GM21825 (cell line): Measurements from ENCODE around the gene SAMD4B.
"Not testable (repeated sequence)": the region's sequence is repeated elsewhere in the genome, so short reads cannot be mapped to it uniquely, and the experiment has no call there.

Experiments
- ATAC-seq: cut with Tn5 transposase; IDR thresholded peaks from one replicate; pipeline ENCODE4 v1.9.1; 2021; ENCODE audit warnings: mild to moderate bottlenecking, moderate library complexity; ENCODE audit not compliant: unreplicated experiment

SAMD4B gene

DNA sequence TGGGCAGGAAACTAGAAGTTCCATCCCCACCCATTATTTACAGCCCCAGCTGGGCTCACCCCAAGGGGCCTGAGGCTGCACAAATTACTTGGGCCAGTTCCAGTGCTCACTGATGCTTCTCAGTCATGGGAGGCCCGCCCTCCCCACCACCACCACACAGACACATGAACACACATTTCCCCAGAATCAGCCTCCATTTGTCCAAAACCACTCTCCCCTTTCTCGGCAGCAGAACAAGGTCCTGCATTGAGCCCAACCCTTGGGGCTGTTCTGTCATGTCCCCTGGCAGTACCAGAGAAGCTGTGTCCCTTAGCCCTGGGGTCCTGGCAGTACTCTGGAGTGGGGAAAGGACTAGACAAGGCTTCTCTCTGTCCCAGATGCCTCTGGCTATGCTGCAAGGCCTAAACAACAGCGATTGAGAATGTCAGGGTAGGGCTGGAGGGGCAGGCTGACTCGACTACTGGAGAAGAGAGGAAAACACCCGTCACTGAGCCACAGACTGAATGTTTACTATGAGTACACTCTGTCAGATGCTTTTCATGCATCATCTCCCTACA lies 21.8 kb downstream of the SAMD4B start:
- ATAC-seq: no peak

DNA sequence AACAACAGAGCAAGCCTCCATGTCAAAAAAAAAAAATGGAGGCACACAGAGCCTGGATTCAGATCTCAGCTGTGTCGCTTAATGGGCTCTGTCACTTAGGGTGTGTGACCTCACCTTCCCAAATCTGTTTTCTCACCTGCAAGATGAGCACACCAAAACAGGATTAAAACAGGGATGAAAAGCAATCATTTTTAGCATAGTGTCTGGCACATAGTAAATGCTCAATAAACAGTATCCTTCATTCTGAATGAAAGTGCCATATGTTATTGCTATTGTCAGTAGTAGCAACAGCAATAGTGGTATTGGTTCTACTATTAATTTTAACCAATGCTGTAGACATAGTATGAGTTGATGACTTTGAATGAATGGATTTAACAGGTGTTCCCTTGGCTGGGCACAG lies 23.3 kb downstream of the SAMD4B start:
- no peak for ATAC-seq

DNA sequence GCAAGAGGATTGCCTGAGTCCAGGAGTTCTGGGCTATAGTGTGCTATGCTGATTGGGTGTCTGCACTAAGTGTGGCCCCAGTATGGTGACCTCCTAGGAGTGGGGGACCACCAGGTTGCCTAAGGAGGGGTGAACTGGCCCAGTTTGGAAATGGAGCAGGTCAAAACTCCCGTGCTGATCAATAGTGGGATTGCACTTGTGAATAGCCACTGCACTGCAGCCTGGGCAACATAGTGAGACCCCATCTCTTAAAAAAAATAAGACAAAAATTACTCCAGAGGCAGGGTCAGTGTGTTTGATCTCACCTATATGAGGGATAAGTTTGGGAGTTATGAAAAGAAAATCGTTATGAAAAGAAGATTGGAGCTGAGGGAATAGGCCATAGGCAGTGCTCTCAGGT lies 27.0 kb downstream of the SAMD4B start:
- no peak for ATAC-seq

DNA sequence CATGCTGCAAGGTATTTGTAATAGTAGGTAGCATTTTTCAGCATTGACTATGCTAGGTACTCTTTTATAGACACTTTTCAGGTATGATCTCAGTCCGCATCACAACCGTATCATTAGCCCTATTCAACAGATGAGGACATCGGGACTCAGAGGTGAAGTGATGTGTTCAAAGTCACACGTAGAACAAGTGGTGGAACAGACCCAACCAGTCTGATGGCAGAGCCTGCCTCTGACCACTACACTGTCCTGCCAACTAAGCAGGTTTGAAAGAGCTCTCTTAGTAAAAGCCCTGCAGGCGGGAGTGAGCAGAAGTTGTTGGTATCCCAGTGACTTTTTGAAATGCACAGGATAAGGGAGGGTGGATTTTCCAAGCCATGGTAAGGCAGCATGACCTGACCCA lies 28.5 kb downstream of the SAMD4B start:
- no peak for ATAC-seq

DNA sequence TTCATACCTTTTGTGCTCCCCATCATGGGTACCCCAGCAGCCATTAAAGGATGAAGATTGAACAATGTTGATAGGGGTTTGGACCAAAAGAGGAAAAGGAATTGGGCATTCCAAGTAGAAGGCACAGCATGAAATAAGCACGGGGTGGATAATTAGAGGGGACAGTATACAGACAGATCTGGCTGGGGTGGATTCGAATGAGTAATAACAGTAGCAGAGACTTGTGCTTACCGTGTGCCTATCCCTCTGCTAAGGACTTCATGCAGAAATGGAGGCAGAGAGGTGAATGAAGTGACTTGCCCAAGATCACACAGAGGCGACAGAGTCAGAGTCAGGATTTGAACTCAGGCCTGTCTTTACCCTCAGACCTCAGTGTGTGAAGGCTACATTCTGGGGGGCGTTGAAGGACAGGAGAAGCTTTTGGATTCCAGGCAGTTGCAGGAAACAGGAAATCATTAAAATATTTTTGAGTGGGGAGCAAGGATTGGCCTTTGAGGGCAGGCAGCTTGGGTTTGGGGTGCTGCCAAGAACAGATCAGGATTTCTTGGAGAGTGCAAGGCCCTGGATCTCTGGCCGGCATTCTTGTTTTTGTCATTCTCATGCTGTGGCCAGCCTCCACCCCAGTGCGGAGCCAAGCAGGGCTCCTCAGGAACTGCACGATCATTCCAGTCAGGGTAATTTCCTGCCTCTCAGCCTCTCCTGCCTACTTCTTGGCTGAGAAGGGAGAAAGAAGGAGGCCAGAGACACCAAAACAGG lies 30.0 kb downstream of the SAMD4B start:
- ATAC-seq: no peak

DNA sequence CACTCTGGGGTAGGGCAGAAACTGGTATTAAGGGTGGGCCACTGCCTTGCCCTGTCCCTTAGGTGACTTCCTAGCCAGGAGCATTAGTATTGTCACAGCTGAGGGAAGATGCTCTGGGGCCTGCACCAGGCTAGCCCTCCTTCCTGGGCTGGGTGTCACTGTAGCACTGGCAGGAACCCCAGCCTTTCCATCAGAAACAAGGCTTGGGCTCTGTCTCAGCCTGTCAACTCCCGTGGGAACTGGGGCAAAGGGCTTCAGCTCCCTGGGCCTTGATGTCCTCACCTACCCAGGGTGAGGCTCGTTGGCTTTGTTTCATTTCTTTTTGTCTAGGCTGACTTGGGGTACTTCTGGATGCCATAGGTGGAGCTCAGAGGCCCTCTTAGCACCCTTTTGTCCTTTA lies 30.7 kb downstream of the SAMD4B start:
- ATAC-seq: no peak

DNA sequence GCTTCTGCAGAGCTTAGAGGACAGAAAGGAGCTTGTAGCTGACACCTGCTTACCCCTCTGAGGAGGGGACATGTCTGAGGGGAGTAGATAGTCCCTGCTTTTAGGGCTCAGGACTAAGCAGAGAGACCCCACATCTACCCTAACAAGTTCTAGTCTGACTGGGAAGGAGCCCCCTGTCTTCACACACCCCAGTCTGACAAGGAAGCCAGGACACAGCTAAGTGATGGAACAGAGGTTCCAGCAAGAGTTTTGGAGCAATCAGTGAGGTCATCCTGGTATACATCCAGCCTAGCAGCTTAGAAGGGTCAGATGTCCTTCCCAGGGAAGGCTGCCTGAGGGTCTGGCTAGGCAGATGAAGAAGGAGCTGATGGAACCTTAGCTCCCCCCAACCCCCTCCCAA lies 33.7 kb downstream of the SAMD4B start:
- no peak for ATAC-seq

DNA sequence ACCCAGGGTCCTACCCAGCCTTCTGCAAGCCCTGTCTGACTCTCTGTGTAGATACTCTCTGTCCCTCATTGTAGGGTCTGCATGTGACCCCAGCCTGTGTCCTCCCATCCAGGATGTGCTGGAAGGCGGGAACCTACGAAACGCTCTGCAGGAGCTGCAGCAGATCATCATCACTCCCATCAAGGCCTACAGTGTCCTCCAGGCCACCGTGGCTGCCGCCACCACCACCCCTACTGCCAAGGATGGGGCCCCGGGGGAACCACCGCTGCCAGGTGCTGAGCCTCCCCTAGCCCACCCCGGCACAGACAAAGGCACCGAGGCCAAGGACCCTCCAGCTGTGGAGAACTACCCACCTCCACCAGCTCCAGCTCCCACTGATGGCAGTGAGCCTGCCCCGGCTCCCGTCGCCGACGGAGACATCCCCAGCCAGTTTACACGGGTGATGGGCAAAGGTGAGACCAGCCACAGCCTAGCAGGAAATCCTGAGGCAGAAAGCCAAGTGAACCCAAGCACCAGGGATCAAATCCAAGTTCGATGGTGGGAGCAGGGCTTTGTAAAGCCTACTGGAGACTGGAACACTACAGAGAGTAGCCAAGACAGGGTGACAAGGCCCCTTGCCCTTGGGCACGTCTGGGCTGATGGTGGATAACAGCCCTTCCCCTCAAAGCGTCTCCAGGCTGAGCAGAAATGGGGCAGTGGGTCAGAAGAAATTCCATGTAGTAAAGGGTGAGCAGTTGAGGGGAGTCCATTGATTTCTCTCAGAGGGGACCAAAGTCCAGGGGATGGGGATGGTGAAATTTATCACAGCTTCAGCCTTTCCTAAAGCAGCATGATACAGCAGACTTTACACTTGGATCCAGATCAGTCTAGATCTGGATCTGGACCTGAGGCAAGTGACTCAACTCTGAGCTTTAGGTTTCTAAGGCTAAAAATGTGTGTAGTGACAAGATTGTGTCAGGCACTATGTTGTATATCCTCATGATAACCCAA lies 35.4 kb downstream of the SAMD4B start:
- no peak for ATAC-seq

DNA sequence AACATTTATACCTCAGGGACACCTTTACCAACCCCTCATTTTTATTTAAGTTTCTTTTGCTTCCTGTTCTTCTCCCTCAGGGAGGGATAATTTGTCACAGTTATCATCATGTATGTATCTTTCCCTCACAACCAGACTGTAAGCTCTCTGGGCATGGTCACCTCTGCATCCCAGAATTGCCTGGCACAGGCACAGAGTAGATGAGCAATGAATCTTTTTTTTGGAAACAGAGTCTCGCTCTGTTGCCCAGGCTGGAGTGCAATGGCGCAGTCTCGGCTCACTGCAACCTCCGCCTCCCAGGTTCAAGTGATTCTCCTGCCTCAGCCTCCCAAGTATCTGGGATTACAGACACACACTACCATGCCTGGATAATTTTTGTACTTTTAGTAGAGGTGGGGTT lies 37.1 kb downstream of the SAMD4B start:
- ATAC-seq: not testable (repeated sequence)

DNA sequence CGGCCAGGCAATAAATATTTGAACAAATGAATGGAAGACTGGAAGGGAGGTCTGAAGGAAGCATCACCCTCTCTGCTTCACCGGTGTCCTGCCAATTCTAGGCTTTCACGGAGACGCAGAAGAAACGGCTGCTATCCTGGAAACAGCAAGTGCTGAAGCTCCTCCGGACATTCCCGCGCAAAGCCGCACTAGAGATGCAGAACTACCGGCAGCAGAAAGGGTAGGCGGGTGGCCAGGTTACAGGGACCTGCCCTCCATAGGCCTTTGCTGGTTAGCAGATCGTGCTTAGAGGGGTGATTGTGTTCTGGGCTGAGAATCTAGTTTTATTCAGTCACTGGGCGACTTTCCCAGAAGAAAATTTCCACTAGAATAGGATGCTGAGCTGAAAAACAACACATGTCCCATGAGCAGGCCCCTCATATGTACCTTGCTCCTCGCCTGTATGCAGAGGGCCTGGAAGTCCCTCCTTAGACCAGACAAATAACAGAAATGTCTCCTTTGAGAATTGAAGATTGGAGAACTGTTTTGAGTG lies 37.7 kb downstream of the SAMD4B start:
- ATAC-seq: no peak

DNA sequence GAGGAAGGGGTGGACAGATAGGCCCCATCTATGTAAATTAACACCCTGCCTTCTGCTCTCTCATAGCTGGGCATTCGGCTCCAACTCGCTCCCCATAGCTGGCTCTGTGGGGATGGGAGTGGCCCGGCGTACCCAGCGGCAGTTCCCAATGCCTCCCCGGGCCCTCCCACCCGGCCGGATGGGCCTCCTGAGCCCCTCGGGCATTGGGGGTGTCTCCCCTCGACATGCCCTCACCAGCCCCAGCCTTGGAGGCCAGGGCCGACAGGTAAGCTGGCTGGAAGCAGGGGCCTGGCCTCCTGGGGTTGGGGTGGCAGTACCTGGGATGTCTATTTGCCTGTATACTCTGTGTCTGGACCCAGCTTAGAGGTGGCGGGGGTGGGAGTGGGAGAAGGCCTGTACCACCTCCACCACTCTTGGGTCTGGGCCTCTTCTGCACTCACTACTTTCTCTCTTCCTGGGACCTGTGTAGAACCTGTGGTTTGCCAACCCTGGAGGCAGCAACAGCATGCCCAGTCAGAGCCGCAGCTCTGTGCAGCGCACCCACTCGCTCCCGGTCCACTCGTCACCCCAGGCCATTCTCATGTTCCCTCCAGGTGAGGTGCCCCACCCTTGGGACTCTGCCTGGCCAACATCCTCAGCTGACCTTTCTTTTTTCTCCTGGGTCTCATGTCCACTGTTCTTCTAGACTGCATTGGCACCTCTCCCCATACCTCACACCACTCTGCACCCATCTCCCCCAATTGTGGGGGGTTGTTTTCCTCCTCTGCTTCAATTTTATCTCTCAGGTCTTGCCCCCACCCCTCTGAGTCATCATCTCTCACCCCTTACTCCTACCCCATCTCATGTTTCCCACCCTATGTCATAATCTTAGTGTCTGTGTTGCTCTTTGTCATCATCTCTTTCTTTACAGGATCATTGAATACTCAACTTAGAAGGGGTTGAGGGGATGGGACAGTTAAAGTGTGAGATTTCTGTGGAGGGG lies 38.6 kb downstream of the SAMD4B start:
- no peak for ATAC-seq

DNA sequence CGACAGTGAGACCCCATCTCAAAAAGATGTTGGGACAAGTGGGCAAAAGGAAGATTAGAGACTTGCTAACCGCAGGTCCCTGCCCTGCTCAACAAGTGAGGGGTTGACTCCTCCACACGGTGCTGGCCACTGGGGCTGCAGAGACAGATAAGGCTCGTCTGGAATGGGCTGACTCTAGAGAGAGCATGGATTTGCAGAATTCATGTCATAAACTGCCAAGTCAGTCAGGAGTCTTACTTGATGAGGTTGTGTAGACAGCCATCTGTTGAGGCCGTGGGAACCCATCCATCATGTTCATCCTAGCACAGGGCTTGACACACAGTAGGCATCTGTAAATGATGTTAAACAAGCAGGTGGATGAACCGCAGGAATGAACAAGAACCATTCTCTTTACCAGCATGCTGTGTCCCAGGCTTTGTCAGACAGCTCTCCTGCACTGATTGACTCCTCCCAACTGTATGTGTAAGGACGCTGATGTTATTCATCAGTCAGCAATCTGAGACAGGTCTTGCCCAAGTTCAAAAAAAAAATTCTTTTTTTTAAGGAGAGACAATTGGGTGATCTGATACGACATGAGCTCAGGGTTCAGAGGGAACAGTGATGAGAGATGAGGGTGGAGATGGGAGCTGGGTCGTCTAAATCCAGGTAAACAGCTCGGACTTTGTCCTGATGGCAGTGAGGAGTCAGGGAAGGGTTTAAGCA lies 39.8 kb downstream of the SAMD4B start:
- ATAC-seq: no peak

DNA sequence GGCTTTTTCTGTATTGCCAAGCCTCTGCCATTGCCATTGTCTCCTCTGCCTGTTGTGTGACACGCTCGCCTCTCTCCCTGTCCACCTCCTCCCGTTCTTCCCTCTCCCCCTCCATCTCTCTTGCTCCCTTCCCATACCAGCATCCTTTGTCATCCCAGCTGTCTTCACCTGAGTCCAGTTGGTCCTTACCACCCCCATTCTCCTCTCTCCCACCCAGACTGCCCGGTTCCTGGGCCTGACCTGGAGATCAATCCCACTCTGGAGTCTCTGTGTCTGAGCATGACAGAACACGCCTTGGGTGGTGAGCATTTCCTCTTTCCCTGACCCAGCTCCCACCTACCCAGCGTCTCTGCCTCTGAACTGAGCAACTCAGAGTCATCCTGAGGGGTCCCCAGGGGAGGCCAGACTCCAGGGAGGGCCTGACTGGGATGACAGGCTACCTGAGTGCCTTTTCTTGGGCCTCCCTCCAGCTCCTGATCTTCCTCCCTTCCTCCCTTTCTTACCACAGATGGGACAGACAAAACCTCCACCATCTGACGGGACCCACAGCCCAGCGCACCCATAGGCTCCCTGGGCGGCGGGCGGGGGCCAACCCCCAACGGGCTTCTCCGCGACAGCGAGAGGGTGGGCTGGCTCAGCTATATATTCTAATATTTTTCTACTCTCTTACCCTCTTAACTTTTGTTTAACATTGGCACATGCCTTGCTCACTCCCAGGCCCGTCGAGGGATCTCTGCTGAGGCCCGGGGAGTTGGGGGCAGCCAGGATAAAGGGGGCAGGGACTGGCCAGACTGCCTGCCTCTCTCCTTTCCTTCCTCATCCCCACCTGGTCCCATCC lies 41.0 kb downstream of the SAMD4B start:
- no peak for ATAC-seq

DNA sequence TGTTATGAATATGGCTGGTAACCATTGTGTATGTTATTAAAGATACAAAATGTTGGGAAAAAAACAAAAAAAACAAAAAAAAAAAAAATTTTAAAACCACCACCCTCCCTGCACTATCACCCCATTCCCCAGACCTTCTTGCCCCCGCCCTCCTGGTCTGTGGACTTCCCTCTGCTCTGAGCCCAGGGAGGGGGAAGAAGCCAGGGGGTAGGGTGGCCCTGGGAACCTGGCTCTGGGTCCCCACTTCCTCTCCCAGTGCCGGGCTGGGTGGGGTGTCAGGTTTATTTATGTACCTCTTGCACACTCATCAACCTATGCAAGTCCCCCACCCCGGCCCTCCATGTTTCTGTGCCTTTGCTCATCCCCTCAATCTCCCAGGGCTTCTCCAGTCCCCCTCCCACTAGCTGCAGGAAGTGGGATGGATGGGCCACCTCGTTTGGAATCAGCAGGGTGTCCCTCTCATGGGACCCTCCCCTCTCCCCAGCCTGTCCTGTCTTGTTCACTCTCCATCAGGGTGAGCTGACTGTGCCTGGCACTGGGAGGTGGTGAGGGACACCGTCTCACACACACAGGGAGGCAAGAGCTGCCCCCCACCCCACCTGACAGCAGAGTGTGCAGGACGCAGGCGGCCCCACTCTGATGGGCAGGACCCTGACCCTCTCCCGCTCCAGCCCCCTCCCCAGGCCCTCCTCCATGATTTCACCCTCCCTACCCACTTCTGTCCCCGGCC lies 42.8 kb downstream of the SAMD4B start:
- ATAC-seq: no peak

DNA sequence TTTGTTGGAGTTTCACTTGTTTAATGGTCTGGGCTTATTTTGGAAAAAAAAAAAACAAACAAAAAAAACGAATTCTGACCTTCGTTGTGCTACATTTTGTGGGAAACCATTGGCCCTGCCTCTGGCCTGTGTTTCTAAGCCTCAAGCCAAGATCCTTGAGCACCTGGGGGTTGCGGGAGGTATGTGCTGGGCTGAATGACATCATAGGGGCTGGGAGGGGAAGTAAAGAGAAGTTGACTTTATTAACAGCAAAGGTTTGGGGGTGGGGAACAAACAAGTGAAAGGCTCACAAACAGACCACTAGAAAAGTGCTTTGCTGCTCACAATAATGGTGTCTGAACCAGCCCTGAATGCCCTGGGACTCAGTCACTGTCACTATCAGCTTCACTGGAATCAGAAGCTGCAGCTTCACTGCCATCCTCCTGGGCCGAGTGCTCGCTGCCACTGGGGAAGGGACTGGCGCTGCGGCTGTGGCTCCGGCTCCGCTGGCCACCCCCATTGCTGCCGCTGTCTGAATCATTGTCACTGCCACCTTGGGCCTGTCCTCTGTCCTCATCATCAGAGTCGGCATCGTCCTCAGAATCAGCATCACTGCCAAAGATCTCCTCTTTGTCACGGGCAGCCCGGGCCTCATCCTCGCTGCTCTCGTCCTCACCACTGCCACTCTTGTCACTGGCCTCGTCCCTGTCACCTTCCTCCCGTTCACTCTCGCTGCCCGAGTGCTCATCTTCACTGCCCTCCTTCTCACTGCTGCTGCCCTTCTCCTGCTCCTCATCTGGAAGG lies 43.6 kb downstream of the SAMD4B start:
- ATAC-seq: no peak

DNA sequence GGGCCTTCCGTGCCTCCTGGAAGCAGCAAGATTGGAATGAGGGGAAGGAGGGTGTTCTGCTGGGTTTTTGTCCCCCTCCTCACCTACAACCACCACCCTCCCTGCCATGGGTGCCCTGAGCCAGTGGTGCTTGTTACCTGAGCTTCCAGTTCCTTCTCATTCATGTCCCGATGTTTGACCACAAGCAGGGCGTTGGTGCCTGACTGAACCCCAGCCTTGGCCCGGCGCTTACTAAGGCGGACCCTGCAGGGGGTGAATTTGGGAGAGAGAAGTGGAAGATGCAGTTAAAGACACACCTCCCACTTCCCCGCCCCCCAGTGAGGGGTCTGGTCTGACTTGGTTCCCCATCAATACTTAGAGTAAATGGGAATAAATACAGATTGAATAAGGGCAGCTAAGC lies 44.3 kb downstream of the SAMD4B start:
- no peak for ATAC-seq

DNA sequence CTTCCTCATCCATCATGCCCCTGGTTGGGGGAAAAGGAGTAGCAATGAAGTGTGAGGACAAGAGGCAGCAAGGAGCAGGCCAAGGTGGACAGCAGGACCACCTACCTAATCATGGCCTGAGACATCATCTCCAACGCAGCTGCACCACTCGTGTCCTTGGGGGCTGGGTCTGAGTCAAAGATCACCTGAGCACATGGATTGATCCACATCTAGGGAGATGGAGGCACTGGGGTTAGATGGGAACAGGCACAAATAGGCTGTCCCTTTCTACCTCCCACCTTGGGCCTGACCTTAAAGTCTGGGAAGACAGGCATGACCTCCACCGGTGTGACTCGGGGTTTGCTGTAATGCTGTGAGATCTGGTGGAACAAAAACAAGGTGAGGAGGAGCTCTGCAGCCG lies 46.4 kb downstream of the SAMD4B start:
- no peak for ATAC-seq
